C4-2B (cell line): ENCODE data around the gene TALDO1.

Source experiments
- ZFX ChIP-seq: fragments of 450-650 bp; IDR thresholded peaks from 2 replicates; pipeline ENCODE4 v1.6.1; 2017
- TF ChIP-seq, protein P1 (sequence below): fragments of 450-650 bp; conservative IDR thresholded peaks from 2 replicates; pipeline ENCODE4 v1.5.1; 2017; ENCODE audit warnings: mild to moderate bottlenecking

DNA sequence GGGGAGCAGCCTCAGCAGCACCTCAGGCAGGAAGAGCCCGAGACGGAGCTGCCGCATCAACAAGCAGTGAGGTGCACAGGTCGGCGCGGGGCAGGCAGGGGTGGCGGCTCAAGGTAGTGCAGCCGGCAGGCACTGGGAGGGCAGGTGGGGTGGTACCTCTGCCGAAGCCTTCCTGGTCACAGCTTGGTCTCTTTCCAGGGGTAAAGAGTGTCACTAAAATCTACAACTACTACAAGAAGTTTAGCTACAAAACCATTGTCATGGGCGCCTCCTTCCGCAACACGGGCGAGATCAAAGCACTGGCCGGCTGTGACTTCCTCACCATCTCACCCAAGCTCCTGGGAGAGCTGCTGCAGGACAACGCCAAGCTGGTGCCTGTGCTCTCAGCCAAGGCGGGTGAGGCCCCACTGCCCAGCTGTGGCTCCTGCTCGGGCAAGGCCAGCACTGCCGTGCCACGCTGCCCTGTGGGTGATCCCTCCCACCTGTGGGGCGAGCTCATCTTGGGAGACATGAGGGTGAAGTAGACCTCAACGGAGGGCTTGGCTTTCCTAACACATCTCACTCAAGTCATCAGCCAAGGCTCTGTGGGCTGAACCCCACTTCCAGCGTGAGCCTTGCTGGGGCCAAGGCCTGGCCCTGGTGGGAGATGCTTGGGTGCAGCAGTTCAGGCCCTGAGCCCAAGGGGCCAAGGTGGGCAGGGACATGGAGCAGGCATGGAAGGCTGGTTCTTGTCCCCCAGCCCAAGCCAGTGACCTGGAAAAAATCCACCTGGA, 16.5 kb downstream of the TALDO1 start:
- TF ChIP-seq, protein P1, sequence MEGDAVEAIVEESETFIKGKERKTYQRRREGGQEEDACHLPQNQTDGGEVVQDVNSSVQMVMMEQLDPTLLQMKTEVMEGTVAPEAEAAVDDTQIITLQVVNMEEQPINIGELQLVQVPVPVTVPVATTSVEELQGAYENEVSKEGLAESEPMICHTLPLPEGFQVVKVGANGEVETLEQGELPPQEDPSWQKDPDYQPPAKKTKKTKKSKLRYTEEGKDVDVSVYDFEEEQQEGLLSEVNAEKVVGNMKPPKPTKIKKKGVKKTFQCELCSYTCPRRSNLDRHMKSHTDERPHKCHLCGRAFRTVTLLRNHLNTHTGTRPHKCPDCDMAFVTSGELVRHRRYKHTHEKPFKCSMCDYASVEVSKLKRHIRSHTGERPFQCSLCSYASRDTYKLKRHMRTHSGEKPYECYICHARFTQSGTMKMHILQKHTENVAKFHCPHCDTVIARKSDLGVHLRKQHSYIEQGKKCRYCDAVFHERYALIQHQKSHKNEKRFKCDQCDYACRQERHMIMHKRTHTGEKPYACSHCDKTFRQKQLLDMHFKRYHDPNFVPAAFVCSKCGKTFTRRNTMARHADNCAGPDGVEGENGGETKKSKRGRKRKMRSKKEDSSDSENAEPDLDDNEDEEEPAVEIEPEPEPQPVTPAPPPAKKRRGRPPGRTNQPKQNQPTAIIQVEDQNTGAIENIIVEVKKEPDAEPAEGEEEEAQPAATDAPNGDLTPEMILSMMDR = no peak
- no peak for TF ChIP-seq ZFX
